ENCODE results near the gene KMT5C.
A peak's percentile ranks its signal among the peaks of the same experiment; 100 is the strongest.
"Not testable (repeated sequence)": the region's sequence is repeated elsewhere in the genome, so short reads cannot be mapped to it uniquely, and the experiment has no call there.

Gene KMT5C

GRCh38 chr19:55319785-55320184, 19.9 kb upstream of the KMT5C start:
- no peak for DNase-seq

- no peak for DNase-seq
Measured at GRCh38 chr19:55320844-55321419, 18.7 kb upstream of the KMT5C start.

GRCh38 chr19:55321466-55322137, 18.1 kb upstream of the KMT5C start:
- no peak for DNase-seq

- DNase-seq = no peak
Measured at GRCh38 chr19:55322204-55322885, 17.3 kb upstream of the KMT5C start.

DNA sequence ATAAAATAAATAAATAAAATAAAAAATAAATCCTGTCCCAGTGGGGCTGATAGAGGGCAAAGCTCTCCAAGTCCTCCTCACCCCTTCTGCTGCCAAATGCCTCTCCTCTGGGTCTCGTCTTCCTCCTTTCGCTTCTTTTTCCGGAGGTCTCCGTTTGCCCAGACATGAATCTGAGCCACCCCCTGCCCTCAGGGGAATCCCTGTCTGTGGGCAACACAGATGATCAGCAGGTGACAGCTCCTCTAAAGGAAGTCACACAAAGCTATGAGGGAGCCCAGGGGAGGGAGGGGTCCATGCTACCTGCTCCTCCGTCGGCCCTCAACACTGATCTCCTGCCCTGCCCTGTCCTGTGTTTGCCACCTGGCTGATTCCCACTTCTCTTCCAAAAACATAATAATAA, 15.0 kb upstream of the KMT5C start:
- DNase-seq = no peak

GRCh38 chr19:55325172-55325571, 14.5 kb upstream of the KMT5C start, which contains the start of gene TMEM150B:
Gene TMEM150B (minus strand): TSS chr19:55325341. CDS start chr19:55321036, 4,305 bp downstream.
- no peak for DNase-seq

- not testable (repeated sequence) for DNase-seq
Measured at GRCh38 chr19:55328774-55329318, 10.8 kb upstream of the KMT5C start.

GRCh38 chr19:55329791-55330190, 9.9 kb upstream of the KMT5C start:
- DNase-seq = not testable (repeated sequence)

DNA sequence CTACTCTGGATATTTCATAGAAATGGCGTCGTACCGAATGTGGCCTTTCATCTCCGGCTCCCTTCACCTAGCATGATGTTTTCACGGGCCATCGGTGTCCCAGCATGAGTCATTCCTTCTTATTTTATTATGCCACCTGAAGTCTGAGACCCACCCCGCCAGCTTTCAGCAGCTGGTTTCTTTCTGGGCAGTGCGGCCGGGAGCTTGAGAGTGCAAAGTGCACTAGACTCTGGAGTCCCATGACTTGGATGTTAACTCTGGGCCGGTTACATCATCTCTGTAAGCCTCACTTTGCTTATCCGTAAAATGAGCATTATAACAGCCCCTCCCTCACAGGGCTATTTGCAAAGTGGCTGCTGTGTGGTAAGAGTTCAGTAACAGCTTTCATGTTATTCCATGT, 5.8 kb upstream of the KMT5C start:
- DNase-seq = no peak

DNA sequence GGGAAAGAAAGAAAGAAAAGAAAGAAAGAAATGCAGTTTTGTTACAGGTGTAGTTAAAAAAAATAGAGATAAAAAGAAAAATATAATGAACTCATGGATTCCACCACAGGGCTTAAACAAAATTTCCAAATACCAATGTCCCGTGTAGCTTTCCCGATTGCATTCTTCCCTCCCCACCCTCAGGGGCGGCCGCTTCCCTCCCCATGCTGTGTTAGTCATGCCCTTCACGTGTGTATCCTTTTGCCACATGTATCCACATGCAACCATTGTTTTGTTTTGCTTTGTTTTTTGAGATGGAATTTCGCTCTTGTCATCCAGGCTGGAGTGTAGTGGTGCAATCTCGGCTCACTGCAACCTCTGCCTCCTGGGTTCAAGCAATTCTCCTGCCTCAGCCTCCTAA, 3.6 kb upstream of the KMT5C start:
- no peak for DNase-seq

- DNase-seq = no peak
Measured at GRCh38 chr19:55339889-55340783, 460 bp downstream of the KMT5C start.

GRCh38 chr19:55340784-55341147, 1.1 kb downstream of the KMT5C start:
- peak; percentile 74 for DNase-seq

DNA sequence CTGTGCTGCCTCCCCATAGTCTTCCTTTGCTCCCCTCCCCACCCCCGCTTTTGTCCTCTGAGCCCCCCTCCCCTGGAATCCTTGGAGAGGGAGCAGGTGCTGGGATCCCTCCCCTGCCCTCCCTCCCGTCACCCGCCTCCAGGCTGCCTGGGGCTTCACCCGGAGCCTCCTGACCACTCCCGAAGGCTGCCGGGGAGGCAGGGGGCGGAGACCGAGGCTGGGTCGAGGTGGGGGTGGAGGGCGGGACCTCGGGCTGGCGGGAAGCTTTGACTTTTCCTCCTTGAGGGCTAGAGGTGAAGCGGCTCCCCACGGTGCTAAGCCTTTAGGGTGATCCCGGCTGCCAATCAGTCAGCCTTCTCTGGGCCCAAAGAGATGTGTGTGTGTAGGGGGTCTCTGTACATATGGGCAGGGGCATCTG, 1.5 kb downstream of the KMT5C start:
- DNase-seq = peak; percentile 88

DNA sequence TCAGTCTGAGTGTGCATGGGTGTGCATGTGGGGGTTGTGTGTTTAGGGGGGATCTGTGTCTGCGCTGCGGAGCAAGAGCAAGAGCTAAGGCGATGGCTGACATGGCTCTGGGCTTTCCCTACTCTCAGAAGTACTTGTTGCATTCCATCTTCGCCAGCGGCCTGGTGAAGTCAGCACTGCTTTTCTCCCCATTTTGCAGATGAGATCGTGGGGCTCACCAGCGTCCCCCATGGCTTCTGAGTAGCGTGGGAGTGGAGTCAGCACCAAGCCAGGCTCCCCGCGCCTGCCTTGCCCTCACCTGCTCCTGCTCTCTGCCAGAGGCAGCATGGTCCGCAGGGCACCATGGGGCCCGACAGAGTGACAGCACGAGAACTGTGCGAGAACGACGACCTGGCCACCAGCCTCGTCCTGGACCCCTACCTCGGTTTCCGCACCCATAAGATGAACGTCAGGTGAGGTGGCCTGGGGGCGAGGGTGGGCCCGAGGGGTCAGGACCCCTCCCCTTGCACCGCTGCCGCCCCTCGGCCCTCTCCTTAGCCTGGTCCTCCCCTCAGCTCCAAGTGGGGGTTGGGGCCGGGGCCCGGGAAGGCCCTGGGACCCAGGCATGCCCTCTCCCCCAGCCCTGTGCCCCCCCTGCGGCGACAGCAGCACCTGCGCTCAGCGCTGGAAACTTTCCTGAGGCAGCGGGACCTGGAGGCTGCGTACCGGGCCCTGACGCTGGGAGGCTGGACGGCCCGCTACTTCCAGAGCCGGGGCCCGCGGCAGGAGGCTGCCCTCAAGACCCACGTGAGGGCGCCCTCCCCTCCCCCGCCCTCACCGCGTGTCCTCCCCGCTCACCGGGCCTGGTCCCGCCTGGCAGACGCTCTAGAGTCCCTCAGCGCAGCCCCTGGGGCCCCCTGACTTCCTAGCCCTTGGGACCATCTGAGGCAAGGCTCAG, 2.2 kb downstream of the KMT5C start:
- DNase-seq = no peak

GRCh38 chr19:55344444-55344843, 4.8 kb downstream of the KMT5C start:
- no peak for DNase-seq

DNA sequence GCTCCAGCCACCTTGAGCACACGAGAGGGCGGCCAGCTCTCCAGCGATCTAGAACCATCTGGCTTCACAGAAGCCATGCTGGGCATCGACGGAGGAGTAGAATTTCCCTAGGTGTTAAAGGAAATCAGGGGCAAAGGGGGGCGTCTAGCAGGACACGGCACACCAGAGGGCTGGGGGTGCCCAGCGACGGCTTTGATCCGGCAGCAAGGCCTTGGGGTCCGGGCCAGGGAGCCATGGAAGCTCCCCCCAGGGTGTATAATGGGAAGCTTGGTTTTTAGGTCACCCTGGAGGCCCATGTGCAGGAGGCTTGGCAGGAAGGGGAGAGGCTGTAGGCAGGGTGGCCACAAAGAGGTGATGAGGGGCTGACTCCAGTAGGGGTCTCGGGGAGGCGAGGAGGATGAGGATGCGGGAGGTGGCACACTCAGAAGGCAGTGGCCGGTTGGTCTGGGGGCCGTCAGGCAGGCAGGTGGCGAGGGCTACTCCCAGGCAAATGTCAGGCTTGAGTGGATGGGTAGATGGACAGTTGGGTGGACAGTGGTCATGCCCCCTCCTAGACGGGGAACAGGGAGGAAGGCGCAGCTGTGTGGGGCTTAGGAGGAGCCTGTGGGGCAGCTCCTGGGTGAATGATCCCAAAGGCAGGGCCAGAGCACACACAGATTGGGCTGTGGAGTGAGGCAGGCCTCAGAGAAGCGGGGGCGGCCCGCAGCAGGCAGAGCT, 5.6 kb downstream of the KMT5C start:
- no peak for DNase-seq

- no peak for DNase-seq
Measured at GRCh38 chr19:55345818-55346724, 6.4 kb downstream of the KMT5C start.

GRCh38 chr19:55346725-55347441, 7.2 kb downstream of the KMT5C start:
- DNase-seq = no peak

DNA sequence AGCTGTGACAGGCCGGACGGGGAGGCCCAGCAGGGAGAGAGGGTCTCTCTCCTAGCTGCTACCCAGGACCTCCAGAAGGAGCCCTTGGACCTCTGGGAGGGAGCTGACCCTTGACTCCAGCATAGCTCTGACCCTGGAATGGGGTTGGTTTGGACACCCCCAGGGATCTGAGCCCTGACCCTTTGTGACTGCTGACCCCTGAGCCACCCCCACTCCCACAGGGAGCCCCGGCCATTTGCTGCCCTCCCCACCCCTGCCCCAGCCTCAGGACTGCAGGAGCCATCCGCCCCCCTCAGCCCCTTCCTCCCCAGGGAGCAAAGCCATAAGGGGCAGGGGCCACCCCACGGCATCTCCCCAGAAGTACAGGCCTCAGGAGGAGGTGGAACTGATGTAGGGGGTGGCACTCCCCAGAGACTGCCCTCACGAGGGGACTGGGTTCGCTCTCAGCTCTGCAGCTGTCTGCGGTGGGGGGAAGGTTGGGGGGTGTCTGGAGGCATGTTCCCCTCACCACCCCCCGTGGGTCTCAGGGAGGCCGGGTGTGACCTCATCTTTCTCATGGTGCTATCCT, 7.8 kb downstream of the KMT5C start:
- no peak for DNase-seq
